Panc1 (cell line): ENCODE results near the gene ADAMTS13.

Experiments used
- POLR2AphosphoS5 ChIP-seq: IDR thresholded peaks from 2 replicates; pipeline ENCODE4 v1.6.1; 2012; ENCODE audit warnings: mild to moderate bottlenecking, low read depth, low read length, moderate library complexity
- TF ChIP-seq, protein P1 (sequence below): fragments of 450-650 bp; IDR thresholded peaks from 2 replicates; pipeline ENCODE4 v1.5.1; 2017; ENCODE audit warnings: mild to moderate bottlenecking

DNA sequence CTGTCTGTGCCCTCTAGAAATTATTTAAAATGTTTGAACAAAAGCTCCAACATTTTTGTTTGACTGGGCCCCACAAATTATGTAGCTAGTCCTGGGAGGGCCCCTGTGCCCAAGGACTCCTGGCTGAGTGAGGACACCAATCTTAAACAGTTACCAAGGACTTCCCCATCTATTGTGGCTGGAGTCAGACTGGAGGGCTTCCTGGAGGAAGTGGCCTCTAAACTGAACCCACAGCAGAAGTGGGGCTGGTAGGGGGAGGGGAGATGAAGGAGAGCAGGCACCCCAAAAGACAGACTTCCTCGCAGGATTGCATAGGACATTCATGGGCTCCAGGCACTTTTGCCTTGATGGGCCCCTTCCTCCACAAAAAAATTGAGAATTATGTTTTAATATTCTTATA, 8.1 kb downstream of the ADAMTS13 start:
- TF ChIP-seq POLR2AphosphoS5 = no peak
- TF ChIP-seq, protein P1, sequence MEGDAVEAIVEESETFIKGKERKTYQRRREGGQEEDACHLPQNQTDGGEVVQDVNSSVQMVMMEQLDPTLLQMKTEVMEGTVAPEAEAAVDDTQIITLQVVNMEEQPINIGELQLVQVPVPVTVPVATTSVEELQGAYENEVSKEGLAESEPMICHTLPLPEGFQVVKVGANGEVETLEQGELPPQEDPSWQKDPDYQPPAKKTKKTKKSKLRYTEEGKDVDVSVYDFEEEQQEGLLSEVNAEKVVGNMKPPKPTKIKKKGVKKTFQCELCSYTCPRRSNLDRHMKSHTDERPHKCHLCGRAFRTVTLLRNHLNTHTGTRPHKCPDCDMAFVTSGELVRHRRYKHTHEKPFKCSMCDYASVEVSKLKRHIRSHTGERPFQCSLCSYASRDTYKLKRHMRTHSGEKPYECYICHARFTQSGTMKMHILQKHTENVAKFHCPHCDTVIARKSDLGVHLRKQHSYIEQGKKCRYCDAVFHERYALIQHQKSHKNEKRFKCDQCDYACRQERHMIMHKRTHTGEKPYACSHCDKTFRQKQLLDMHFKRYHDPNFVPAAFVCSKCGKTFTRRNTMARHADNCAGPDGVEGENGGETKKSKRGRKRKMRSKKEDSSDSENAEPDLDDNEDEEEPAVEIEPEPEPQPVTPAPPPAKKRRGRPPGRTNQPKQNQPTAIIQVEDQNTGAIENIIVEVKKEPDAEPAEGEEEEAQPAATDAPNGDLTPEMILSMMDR = no peak
